ENCODE measurements around the gene SHOC1. TPM values are rescaled to one million over a fixed set of nuclear protein-coding genes. Genes with fewer than 3 reads are reported as not detected.
"Not testable (repeated sequence)": the region's sequence is repeated elsewhere in the genome, so short reads cannot be mapped to it uniquely, and the experiment has no call there.

Gene SHOC1
- not detected in 2 replicates for total RNA-seq (2014; rRNA removed; shearing (Covaris generic))

- DNase-seq (ENCODE audit: low spot score), result no peak
- in situ Hi-C loops (cut with HindIII; ENCODE audit: low sequenced_read_pairs), result no loop called here
These were observed at the start of gene SHOC1 for GRCh38 chr9:111794835-111795556. SHOC1 (minus strand) TSS chr9:111794937; CDS start chr9:111791418, 3,519 bp downstream.

- in situ Hi-C loops (cut with HindIII; ENCODE audit: low sequenced_read_pairs), result no loop called here
- no peak for DNase-seq (ENCODE audit: low spot score)
These were observed 49.2 kb upstream of the SHOC1 start for GRCh38 chr9:111843971-111844370.

GRCh38 chr9:111842313-111842712 is 47.6 kb upstream of the SHOC1 start:
- in situ Hi-C loops (cut with HindIII; ENCODE audit: low sequenced_read_pairs), result no loop called here
- DNase-seq (ENCODE audit: low spot score), result no peak

- DNase-seq (ENCODE audit: low spot score), result no peak
- in situ Hi-C loops (cut with HindIII; ENCODE audit: low sequenced_read_pairs), result no loop called here
These were observed 45.7 kb upstream of the SHOC1 start for GRCh38 chr9:111840442-111840841.

GRCh38 chr9:111839987-111840386 is 45.2 kb upstream of the SHOC1 start:
- no peak for DNase-seq (ENCODE audit: low spot score)
- in situ Hi-C loops (cut with HindIII; ENCODE audit: low sequenced_read_pairs), result no loop called here

DNA sequence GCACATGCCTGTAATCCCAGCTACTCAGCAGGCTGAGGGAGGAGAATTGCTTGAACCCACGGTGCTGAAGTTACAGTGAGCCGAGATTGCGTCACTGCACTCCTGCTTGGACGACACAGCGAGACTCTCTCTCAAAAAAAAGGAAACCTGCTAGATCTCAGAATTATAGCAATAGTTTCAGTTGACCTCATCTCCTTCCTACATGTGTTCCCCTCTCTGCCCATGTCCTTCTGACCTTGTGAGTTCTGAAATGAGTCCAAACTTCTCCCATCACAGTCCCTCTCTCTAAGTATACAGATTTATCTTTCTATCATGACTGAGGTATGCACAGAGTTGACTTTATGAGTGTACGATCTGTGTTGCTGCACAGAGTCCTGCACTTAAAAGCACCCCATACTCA is 44.6 kb upstream of the SHOC1 start:
- in situ Hi-C loops (cut with HindIII; ENCODE audit: low sequenced_read_pairs), result no loop called here

GRCh38 chr9:111838439-111838838 is 43.7 kb upstream of the SHOC1 start:
- no peak for DNase-seq (ENCODE audit: low spot score)
- in situ Hi-C loops (cut with HindIII; ENCODE audit: low sequenced_read_pairs), result no loop called here

More for the DNA sequence above, 44.6 kb upstream of the SHOC1 start:
- DNase-seq (ENCODE audit: low spot score), result no peak

DNA sequence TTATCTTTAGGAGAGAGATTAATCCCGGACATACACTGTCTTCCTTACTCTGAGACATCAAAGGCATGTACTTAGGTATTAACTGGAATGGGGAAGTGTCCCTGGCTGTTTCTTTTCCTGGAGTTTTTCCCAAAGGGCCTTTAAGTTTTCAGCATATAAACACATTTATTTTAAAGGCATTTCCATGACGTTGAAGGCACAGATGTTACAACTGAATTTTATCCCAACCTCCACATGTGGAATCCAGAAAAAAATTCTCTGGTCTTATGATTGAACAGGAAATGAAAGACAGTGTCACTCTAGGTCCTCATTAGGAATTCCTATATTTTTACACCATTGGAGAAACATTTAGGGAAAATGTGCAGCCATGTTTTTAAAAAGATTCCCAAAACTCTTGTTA is 41.6 kb upstream of the SHOC1 start:
- in situ Hi-C loops (cut with HindIII; ENCODE audit: low sequenced_read_pairs), result no loop called here
- DNase-seq (ENCODE audit: low spot score), result no peak

GRCh38 chr9:111833941-111834340 is 39.2 kb upstream of the SHOC1 start:
- DNase-seq (ENCODE audit: low spot score), result no peak
- in situ Hi-C loops (cut with HindIII; ENCODE audit: low sequenced_read_pairs), result no loop called here

GRCh38 chr9:111832449-111832848 is 37.7 kb upstream of the SHOC1 start:
- in situ Hi-C loops (cut with HindIII; ENCODE audit: low sequenced_read_pairs), result no loop called here
- no peak for DNase-seq (ENCODE audit: low spot score)

DNA sequence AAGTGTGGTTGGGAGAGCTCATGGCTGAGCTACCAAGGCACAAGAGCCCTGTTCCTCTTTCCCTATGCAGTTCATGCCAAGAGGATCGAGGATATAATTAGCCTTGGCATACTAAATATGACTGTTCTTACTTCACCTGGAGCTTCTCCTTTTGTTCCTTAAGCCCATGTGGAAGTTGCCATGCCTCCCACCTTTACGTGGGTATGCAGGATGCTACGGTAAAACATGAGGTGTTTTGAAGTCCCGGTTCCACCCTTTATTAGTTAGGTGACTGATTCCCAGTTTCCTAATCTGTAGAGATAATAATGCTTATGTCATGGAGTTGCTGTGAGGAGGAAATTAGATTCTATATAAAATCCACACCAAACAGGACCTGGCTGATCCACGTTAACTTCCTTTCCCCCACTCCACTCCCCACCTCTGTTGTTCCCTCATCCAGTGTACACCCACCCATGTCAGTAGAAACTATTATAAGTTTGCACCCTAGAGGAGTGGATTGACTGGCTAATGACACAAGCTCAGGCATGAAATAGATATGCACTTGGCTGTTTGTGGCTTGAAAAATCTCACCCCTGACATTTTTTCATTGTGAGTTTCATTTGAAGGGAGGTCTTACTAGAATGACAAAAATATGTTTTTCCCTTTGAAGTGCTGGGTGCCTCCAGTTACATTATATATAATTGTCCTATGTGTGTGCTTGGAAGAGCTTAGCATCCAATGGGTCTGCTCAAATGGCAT is 36.8 kb upstream of the SHOC1 start:
- in situ Hi-C loops (cut with HindIII; ENCODE audit: low sequenced_read_pairs), result no loop called here
- no peak for DNase-seq (ENCODE audit: low spot score)

DNA sequence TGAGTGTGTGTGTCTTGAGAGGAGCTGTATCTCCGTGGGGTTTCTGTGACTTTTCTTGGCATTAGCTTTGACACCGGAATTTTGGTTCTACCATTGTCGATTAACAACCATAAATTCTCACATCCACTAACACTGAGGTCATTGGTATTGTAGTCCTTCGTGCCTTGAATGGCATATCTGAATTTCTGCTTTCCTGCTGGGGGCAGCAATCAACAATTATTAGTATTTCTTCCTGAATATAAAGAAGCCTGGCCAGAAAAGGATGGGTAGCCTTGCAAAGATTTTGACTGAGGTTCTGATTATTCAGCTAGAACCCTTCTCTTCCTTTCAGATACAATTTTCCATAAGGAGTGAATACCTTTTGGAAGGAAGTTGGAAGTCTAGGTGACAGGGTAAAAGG is 33.5 kb upstream of the SHOC1 start:
- DNase-seq (ENCODE audit: low spot score), result no peak
- in situ Hi-C loops (cut with HindIII; ENCODE audit: low sequenced_read_pairs), result no loop called here

DNA sequence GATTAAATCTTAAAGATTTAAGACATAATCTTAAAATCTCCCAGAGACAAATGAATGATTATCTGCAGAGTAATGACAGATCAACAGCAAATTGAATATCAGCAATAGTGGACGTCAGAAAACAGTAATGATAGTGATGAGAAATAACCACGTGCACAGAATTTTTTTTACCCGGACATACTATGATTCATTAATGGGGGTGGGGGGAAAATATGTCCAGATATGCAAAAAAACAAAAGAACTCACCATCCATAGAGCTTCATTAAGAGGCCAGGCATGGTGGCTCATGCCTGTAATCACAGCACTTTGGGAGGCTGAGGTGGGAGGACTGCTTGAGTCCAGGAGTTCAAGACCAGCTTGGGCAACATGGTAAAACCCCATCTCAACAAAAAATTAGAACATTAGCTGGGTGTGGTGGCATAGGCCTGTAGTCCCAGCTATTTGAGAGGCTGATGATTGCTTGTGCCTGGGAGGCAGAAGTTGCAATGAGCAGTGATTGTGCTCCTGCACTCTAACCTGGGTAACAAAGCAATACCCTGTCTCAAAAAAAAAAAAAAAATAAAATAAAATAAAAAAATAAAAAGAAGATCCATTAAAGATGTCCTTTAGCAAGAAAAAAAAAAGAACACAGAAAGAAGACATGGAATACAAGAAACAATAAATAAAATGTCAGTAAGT is 30.9 kb upstream of the SHOC1 start:
- in situ Hi-C loops (cut with HindIII; ENCODE audit: low sequenced_read_pairs), result no loop called here
- no peak for DNase-seq (ENCODE audit: low spot score)

- no peak for DNase-seq (ENCODE audit: low spot score)
- in situ Hi-C loops (cut with HindIII; ENCODE audit: low sequenced_read_pairs), result no loop called here
These were observed 26.3 kb upstream of the SHOC1 start for GRCh38 chr9:111821006-111821528.

DNA sequence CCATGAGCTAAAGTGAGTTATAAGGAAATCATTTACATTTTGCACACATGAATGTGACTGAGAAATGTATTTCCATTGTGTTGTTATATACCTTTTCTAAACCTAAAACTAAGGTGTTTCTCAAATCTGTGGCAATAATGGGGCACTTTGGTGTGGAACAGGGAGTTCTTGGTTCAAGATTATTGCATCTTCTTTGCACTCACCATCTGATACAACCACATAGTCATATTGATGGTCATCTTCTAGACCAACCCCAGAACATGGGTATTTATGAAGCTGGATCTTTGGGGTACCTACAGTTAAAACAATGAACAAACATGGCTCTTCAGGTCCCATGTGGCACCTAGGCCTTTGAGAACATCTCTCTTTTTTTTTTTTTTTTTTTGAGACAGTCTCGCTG is 24.6 kb upstream of the SHOC1 start:
- no peak for DNase-seq (ENCODE audit: low spot score)
- in situ Hi-C loops (cut with HindIII; ENCODE audit: low sequenced_read_pairs), result no loop called here

GRCh38 chr9:111815285-111816070 is 20.7 kb upstream of the SHOC1 start:
- DNase-seq (ENCODE audit: low spot score), result no peak
- in situ Hi-C loops (cut with HindIII; ENCODE audit: low sequenced_read_pairs), result no loop called here

- in situ Hi-C loops (cut with HindIII; ENCODE audit: low sequenced_read_pairs), result no loop called here
These were observed 17.6 kb upstream of the SHOC1 start for GRCh38 chr9:111812337-111812736.

GRCh38 chr9:111810908-111811307 is 16.2 kb upstream of the SHOC1 start:
- no peak for DNase-seq (ENCODE audit: low spot score)
- in situ Hi-C loops (cut with HindIII; ENCODE audit: low sequenced_read_pairs), result no loop called here

More at GRCh38 chr9:111812337-111812736, 17.6 kb upstream of the SHOC1 start:
- DNase-seq (ENCODE audit: low spot score), result no peak

- DNase-seq (ENCODE audit: low spot score); in situ Hi-C loops (cut with HindIII; ENCODE audit: low sequenced_read_pairs): not testable (repeated sequence)
These were observed 15.7 kb upstream of the SHOC1 start for GRCh38 chr9:111810415-111810814.
